ENCODE measurements around the gene MAN1A1. TPM values are rescaled to one million over a fixed set of nuclear protein-coding genes. Genes with fewer than 3 reads are reported as not detected.

MAN1A1 gene
- total and polyA plus RNA-seq, 11 donors: 5.6 to 30.6 (median 12.6) TPM

DNA sequence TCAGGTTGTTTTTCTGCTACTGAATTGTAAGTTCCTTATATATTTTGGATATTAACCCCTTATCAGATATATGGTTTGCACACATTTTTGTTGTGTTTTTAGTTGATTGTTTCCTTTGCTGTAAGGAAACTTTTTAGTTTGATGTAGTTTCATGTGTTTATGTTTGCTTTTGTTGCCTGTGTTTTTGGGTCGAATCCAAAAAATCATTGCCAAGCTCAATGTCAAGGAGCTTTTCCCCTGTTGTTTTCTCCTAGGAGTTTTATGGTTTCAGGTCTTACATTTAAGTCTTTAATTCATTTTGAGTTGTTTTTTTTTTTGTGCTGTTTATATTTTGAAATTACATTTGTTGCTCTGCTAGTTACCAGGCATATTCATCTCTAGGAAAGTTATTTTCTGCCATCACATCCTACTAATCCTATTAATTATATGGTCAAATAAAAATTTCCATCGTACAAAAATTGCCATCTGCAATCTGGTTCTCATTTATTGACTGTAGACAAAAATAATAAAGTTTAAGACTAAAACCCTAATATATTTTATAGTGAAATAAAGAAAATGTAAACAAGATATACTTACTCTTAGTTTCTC is 167.3 kb downstream of the MAN1A1 start:
- Histone ChIP-seq H3K27me3 (no peaks in the 10 kb centered on the region), H3K36me3 (peaks cover 0 to 56% (median 29%) of the 10 kb centered on the region in 9 donors), H3K9me3 (no peaks in the 10 kb centered on the region), H3K4me1 (peaks cover 0 to 3% (median 0%) of the 10 kb centered on the region in 12 donors), H3K4me3 (no peak overlapping the region), H3K27ac (no peak overlapping the region)
- DNase-seq (no peak), ATAC-seq (no peak)
- WGBS, 4 donors: 83 to 96% (median 92%) methylated on average over 2 of the region's 2 CpGs
- TF ChIP-seq POLR2A (IDR thresholded peaks at IDR 0.05): no peak
- intact Hi-C loops (cut with DNase I): no loop called here

DNA sequence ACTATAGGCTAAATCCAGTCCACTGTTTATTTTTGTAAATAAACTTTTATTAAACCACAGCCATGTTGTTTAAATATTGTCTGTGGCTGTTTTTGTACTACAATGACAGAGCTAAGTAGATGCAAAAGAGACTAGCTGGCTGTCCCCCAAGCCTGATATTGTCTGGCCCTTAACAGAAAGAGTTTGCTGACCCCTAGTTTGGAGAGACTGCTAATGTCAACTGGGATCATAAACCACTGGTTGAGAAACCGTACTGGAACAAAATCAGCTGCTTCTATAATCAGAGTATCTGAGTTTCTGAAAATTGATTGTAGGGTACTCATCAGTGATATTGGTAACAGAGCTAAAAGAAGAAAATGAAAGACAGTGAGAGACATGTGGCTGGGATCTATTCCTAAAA is 168.5 kb downstream of the MAN1A1 start:
- H3K9me3 ChIP-seq: no peaks in the 10 kb centered on the region
- ATAC-seq: no peak
- no peak for TF ChIP-seq POLR2A (IDR thresholded peaks at IDR 0.05)
- TF ChIP-seq, protein P1, sequence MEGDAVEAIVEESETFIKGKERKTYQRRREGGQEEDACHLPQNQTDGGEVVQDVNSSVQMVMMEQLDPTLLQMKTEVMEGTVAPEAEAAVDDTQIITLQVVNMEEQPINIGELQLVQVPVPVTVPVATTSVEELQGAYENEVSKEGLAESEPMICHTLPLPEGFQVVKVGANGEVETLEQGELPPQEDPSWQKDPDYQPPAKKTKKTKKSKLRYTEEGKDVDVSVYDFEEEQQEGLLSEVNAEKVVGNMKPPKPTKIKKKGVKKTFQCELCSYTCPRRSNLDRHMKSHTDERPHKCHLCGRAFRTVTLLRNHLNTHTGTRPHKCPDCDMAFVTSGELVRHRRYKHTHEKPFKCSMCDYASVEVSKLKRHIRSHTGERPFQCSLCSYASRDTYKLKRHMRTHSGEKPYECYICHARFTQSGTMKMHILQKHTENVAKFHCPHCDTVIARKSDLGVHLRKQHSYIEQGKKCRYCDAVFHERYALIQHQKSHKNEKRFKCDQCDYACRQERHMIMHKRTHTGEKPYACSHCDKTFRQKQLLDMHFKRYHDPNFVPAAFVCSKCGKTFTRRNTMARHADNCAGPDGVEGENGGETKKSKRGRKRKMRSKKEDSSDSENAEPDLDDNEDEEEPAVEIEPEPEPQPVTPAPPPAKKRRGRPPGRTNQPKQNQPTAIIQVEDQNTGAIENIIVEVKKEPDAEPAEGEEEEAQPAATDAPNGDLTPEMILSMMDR (IDR thresholded peaks at IDR 0.05): no peak
- no peak overlapping the region for H3K4me3 ChIP-seq
- no peak overlapping the region for H3K27ac ChIP-seq
- peaks cover 0 to 50% (median 25%) of the 10 kb centered on the region in 9 donors for H3K36me3 ChIP-seq
- no peaks in the 10 kb centered on the region for H3K27me3 ChIP-seq
- peaks cover 0 to 6% (median 0%) of the 10 kb centered on the region in 12 donors for H3K4me1 ChIP-seq
- 91 to 97% (median 96%) methylated on average over 1 of the region's 1 CpG for WGBS, 4 donors
- no peak for DNase-seq
- intact Hi-C loops (cut with DNase I): no loop called here

DNA sequence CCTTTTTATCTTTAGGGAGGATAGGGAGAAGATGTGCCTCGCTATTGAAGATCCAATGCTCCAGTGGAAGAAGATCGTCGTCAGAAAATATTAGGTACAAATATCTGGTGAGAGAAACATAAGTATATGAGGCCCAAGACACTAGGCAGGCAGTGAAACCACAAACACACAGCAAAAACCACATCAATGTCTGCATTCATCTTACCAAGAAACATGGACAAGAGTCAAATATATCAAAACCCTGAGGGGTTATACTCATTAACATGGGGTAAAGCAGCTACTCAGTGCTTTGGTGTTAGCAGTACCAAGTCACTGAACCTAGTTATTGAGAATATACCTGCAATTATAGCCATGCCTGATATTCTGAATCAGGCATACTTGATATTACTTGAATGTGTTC is 169.7 kb downstream of the MAN1A1 start:
- no peak for DNase-seq
- ATAC-seq: no peak
- intact Hi-C loops (cut with DNase I): no loop called here
- no peak overlapping the region for H3K27ac ChIP-seq
- TF ChIP-seq POLR2A (IDR thresholded peaks at IDR 0.05): no peak
- TF ChIP-seq, protein P1 (IDR thresholded peaks at IDR 0.05): no peak
- H3K36me3 ChIP-seq: peaks cover 0 to 50% (median 19%) of the 10 kb centered on the region in 9 donors
- H3K4me3 ChIP-seq: no peak overlapping the region
- 84 to 95% (median 90%) methylated on average over 3 of the region's 3 CpGs for WGBS, 4 donors
- no peaks in the 10 kb centered on the region for H3K9me3 ChIP-seq
- no peaks in the 10 kb centered on the region for H3K27me3 ChIP-seq
- peaks cover 0 to 15% (median 0%) of the 10 kb centered on the region in 12 donors for H3K4me1 ChIP-seq

DNA sequence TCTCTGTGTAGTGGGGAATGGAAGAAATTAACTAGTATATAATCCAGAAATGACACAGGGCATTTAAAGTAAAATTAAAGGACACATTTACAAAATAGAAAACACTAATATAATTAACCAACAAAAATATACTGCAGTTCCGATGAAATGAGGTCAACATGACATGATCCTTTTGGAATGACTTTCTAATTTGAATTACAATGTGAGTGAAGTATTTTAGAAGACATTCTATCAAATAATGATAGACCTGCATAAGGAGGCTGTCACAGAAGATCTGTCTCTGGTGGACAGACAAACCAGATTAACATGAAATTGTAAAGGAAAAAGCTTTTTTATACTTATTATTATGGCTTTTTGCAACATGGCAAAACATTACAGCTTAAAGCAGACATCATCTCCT is 170.5 kb downstream of the MAN1A1 start:
- no peak for ATAC-seq
- no peak for TF ChIP-seq POLR2A (IDR thresholded peaks at IDR 0.05)
- TF ChIP-seq, protein P1 (IDR thresholded peaks at IDR 0.05): no peak
- intact Hi-C loops (cut with DNase I): no loop called here
- no peak for DNase-seq
- Histone ChIP-seq H3K4me3 (no peak overlapping the region), H3K27ac (no peak overlapping the region), H3K9me3 (no peaks in the 10 kb centered on the region), H3K36me3 (peaks cover 0 to 47% (median 19%) of the 10 kb centered on the region in 9 donors), H3K27me3 (no peaks in the 10 kb centered on the region), H3K4me1 (peaks cover 0 to 15% (median 0%) of the 10 kb centered on the region in 12 donors)
- 70 to 76% (median 73%) methylated on average over 1 of the region's 1 CpG for WGBS, 4 donors

DNA sequence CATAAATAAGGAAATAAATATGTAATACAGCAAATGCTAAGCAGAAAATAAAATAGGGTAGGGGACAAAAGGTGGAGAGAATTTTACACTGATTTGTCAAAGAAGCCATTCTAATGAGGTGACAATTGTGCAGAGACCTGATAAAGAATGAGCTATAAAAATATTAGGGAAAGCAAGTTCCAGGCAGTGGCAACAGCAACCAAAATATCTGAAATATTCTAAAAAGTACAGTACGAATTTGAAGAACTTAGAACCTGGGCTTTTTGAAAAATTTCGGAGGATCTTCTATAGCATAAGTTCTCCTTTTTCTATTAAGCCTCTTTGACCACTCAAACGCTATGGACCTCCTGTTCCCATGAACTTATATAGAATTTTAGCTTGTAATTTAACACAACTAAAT is 173.1 kb downstream of the MAN1A1 start:
- Histone ChIP-seq H3K4me1 (peaks cover 0 to 18% (median 2%) of the 10 kb centered on the region in 12 donors), H3K36me3 (peaks cover 0 to 43% (median 19%) of the 10 kb centered on the region in 9 donors), H3K9me3 (no peaks in the 10 kb centered on the region), H3K27ac (no peak overlapping the region), H3K4me3 (no peak overlapping the region), H3K27me3 (no peaks in the 10 kb centered on the region)
- TF ChIP-seq, protein P1 (IDR thresholded peaks at IDR 0.05): no peak
- no peak for TF ChIP-seq POLR2A (IDR thresholded peaks at IDR 0.05)
- no peak for DNase-seq
- WGBS, 4 donors: 88 to 96% (median 94%) methylated on average over 3 of the region's 3 CpGs
- intact Hi-C loops (cut with DNase I): no loop called here
- no peak for ATAC-seq
